Bone marrow (tissue), 2 donors: ENCODE data around the gene ACSF3.
"Not testable (repeated sequence)": the region's sequence is repeated elsewhere in the genome, so short reads cannot be mapped to it uniquely, and the experiment has no call there.

Experiments used
- DNase-seq, 2 donors: peaks; one replicate each; lab custom pipeline; 2025; lab: John Stamatoyannopoulos, UW

ACSF3 gene

GRCh38 chr16:89055894-89056555 is 37.6 kb upstream of the ACSF3 start:
- no peak for DNase-seq

- DNase-seq = no peak
Measured at GRCh38 chr16:89056592-89056991, 37.1 kb upstream of the ACSF3 start.

- no peak for DNase-seq
Measured at GRCh38 chr16:89057738-89058137, 35.9 kb upstream of the ACSF3 start.

GRCh38 chr16:89058812-89059211 is 34.8 kb upstream of the ACSF3 start:
- DNase-seq = no peak

- no peak for DNase-seq
Measured at GRCh38 chr16:89060207-89060794, 33.4 kb upstream of the ACSF3 start.

GRCh38 chr16:89061086-89061485 is 32.6 kb upstream of the ACSF3 start:
- no peak for DNase-seq

- no peak for DNase-seq
Measured at GRCh38 chr16:89061590-89062380, 31.9 kb upstream of the ACSF3 start.

GRCh38 chr16:89062389-89063345 is 31.0 kb upstream of the ACSF3 start:
- DNase-seq = no peak

- no peak for DNase-seq
Measured at GRCh38 chr16:89063768-89064320, 29.8 kb upstream of the ACSF3 start.

GRCh38 chr16:89064606-89065457 is 28.8 kb upstream of the ACSF3 start:
- no peak for DNase-seq

GRCh38 chr16:89065458-89065822 is 28.2 kb upstream of the ACSF3 start:
- DNase-seq = no peak

GRCh38 chr16:89066721-89067120 is 26.9 kb upstream of the ACSF3 start:
- no peak for DNase-seq

GRCh38 chr16:89067677-89068443 is 25.8 kb upstream of the ACSF3 start:
- no peak for DNase-seq

GRCh38 chr16:89068814-89069616 is 24.6 kb upstream of the ACSF3 start:
- not testable (repeated sequence) for DNase-seq

GRCh38 chr16:89069920-89070319 is 23.7 kb upstream of the ACSF3 start:
- DNase-seq = no peak

GRCh38 chr16:89070590-89070989 is 23.1 kb upstream of the ACSF3 start:
- DNase-seq = no peak

GRCh38 chr16:89071686-89072547 is 21.7 kb upstream of the ACSF3 start:
- no peak for DNase-seq

- no peak for DNase-seq
Measured at GRCh38 chr16:89072548-89073130, 21.0 kb upstream of the ACSF3 start.
